ENCODE measurements around the gene ZNF813.

Gene ZNF813

DNA sequence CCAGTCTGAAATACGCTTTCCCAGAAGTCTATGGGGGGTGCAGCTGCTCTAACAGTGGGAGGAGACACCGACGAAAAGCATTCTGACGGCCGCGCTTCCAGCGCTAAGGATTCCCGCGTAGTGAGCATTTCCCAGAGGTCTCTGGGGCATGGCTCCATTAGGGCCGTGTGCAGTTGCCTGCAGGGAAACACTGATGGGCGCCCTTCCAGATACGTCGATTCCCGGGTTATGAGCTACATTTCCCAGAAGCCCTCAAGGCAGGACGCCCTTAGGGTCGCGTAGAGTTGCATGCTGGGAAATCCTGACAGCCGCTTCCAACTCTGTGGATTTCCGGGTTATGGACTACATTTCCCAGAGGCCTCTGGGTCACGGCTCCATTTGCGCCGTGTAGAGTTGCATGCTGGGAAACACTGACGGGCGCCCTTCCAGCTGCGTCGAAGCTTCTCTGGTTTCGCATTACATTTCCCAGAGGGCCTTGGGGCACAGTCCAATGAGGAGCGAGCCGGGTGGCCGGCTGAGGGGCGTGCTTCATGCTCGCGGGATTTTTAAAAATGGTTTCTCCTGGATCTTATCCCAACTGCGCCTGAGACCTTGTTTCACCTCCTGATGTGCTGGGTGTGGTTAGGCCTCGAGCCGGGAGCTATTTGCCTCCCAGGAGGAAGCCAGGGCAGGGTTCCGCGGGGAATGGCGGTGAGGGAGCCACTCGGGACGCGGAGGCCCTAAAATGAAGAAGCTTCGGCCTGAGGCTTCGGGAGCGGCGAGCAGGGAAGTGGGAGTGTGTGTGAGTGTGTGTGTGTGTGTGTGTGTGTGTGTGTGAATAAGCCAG, 53.2 kb downstream of the ZNF813 start:
- peak; percentile 98 for DNase-seq (ENCODE audit: low read depth)

- no peak for DNase-seq (ENCODE audit: low read depth)
Observed at GRCh38 chr19:53521373-53522202, 54.1 kb downstream of the ZNF813 start.

GRCh38 chr19:53525922-53526321, 58.4 kb downstream of the ZNF813 start:
- no peak for DNase-seq (ENCODE audit: low read depth)

DNA sequence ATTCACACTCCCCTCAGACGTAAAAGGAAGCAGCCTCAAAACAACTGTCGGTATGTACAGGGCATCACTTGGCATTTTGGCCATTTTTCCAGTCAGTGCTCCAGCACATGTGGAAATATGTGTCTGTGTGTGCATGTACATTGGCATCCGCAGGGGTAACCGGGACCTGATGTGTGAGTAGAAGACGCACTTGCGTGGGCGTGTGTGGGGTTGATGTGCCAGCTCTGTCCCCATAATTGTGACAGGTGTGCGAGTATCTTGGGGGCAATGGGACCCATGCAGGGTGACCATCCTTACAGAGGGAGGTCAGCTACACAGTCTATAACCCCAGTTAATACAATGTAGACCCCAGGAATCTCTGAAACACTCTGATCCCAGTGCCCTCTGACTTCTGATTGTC, 63.1 kb downstream of the ZNF813 start:
- DNase-seq (ENCODE audit: low read depth), result no peak

DNA sequence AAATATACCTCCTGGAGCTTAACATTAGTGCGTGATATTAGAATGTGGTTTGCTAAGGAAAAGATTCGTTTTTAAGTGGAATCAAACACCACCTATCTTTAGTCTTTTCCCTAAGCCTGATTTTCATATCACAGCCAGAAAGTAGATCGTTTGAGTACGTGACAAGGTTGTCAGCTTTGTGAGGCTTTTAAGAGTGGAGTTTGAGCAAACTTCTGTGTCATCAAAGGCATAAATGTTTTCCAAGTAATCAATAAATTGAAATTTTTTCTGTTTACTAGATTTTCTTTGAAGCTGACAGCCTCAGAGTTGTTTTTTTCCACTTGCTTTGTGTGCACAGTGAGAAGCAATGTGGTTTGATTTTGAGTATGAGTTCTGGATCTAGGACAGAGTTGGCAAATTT, 63.9 kb downstream of the ZNF813 start:
- DNase-seq (ENCODE audit: low read depth), result no peak

GRCh38 chr19:53532362-53532761, 64.8 kb downstream of the ZNF813 start:
- DNase-seq (ENCODE audit: low read depth), result no peak

DNA sequence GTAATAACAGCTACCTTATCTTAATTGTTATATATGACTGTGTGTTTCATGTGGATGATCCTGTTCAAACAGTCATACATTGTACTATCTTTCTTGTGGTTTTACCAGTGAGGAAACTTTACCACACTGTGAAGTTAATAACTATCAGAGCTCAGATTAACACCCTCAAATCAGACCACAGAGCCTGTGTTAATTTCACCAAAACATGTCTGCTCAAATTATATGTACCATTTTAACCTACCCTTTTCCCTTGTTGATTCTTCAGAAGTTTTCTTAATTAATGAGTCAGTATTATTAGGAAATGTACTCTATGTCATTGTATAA, 68.7 kb downstream of the ZNF813 start:
- DNase-seq (ENCODE audit: low read depth), result no peak

DNA sequence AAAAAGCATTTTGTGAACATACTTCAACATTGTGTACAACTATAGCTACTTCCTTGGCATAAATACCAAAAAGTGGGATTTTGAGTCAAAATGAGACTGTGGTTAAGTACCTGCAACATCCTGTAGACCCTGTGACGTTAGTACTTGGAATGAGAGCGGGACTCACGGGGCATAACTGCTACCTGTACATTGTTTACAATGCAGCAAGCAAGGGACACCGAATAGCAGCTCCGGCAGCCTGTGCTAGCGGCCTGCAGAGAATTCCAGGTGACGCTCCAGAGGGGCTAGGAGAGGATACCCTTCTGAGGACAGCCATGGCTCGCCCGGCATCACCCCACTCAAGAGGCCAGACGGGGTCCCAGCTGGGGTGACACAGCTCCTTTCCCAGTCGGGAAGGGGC, 69.6 kb downstream of the ZNF813 start:
- DNase-seq (ENCODE audit: low read depth), result no peak

- no peak for DNase-seq (ENCODE audit: low read depth)
Observed at GRCh38 chr19:53537521-53538377, 70.2 kb downstream of the ZNF813 start, which contains the start of gene ZNF331. ZNF331 (plus strand) TSS chr19:53538145; CDS start chr19:53569377, 31,232 bp downstream.

- no peak for DNase-seq (ENCODE audit: low read depth)
Observed at GRCh38 chr19:53538378-53539109, 71.0 kb downstream of the ZNF813 start.

DNA sequence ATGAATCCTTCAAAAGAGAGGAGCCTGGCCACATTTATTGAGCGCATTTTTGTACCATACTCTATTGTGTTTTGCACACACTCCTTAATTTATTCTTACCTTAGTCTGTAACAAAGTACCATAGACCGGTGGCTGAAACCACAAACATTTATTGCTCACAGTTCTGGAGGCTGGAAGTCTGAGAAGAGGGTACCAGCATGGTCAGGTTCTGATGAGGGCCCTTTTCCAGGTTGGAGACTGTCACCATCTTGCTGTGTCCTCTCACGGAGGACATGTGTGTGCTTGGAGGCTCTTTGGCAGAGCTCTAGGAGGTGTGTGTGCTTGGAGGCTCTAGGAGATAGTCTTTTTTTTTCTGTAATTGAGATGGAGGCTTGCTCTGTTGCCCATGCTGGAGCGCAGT, 72.6 kb downstream of the ZNF813 start:
- no peak for DNase-seq (ENCODE audit: low read depth)

- DNase-seq (ENCODE audit: low read depth), result no peak
Observed at GRCh38 chr19:53541971-53542370, 74.4 kb downstream of the ZNF813 start.

- DNase-seq (ENCODE audit: low read depth), result peak; percentile 51
Observed at GRCh38 chr19:53545271-53546065, 77.9 kb downstream of the ZNF813 start.
